H1 (cell line): ENCODE results near the gene LRRC4C. TPM values are rescaled to one million over a fixed set of nuclear protein-coding genes. Genes with fewer than 3 reads are reported as not detected.

Experiments used
- MAX ChIP-seq: IDR thresholded peaks from 2 replicates; pipeline ENCODE4 v1.6.1; 2012; ENCODE audit warnings: inconsistent platforms
- polyA plus RNA-seq, 7 experiments: library from polyadenylated mRNA; depleted of rRNA in 3 of 7; stranded (reverse) in 5 of 7; unstranded in 2 of 7; fragments of >200 nt in 5 of 7; fragments of 200-250 nt in 2 of 7; gene quantifications; 1 replicate in 5 of 7; 2 replicates in 1 of 7; 4 replicates in 1 of 7; pipeline versions ENCODE4 v1.2.1 to v1.2.3, GENCODE V29; 2011 to 2013; ENCODE audit warnings: missing spikeins in 2 of 7, mixed read lengths in 2 of 7
- total RNA-seq: library from RNA; stranded (reverse); fragmentation: NEBNext Ultra II Directional; extraction: Animal tissue kit (Norgen Biotek cat#: 25700); gene quantifications from 2 replicates; pipeline ENCODE4 v1.2.1, GENCODE V29; 2021

The LRRC4C gene
- total and polyA plus RNA-seq, 2 of the 8 experiments (the other 6 are each of a cell fraction or from before 2014, with no cell fraction given), result 0.23 to 2.2 TPM

- TF ChIP-seq MAX, result no peak
Observed at GRCh38 chr11:40316171-40316570, 1143.3 kb downstream of the LRRC4C start (continued).
